GM19025 (cell line): Measurements from ENCODE around the gene TAAR1.
"Not testable (repeated sequence)": the region's sequence is repeated elsewhere in the genome, so short reads cannot be mapped to it uniquely, and the experiment has no call there.

Experiments used
- ATAC-seq: cut with Tn5 transposase; IDR thresholded peaks from one replicate; pipeline ENCODE4 v1.9.1; 2021; ENCODE audit warnings: mild to moderate bottlenecking, low read depth, moderate library complexity; ENCODE audit not compliant: unreplicated experiment

TAAR1 gene

DNA sequence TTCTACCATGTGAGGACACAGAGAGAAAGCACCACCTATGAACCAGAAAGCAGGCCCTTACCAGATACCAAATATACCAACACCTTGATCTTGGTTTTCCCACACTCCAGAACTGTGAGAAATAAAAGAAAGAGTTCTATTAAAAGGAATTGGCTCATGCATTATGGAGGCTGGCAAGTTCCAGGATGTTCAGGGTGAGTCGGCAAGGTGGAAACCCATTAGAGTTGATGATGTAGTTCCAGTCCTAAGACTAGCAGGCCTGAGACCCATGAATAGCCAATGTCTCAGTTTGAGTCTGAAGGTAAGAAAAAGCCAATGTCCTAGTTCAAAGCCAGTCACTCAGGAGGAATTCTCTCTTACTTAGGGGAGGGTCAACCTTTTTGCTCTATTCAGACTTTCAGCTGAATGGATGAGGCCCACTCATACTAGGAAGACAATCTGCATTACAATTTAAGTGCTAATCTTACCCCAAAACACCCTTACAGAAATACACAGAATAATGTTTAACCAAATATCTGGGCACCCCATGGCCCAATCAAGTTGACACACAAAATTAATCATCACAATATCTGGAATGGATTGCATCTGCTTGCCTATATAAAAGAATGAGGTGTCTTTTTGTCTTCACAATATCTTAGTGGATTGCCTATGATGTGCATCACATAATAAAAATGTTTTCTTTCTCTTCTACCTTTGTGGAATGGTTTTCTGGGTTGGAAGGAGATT, 5.5 kb upstream of the TAAR1 start:
- no peak for ATAC-seq

DNA sequence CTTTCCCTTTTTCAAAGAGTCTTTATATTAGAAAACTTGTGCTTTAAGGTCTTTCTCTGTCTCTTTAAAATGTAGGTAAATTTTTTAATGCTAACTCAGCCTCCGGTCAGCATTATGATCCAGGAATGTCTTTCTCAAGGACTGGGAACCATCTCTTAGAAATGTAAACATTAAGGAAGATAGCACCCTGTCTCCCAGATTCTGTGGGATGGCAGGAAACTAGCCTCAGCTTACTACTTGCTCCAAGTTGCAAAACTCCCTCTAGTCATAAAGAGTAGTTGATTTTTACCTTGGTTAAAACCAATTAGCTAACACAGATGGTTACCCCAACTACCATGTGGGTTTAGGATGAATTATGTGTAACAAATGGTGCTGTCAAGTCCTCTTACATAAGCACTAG, 4.7 kb upstream of the TAAR1 start:
- no peak for ATAC-seq

DNA sequence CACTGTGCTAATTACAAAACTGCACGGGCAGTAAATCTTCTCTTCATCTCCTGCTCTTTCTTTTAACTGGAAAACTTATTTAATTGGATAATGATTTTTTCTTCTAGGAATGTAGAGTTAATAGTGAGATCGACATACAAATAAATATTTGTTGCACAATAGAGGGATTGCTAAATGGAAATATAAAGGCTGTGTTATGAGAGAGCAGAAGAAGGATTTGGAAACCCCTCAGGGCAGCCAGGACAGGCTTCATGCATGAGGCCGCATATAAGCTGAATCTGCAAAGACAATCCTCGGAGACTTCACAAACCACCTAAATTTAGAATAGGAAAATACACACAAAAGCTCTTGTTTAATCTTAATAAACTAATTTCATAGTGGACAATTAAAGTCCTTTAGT, 2.9 kb upstream of the TAAR1 start:
- ATAC-seq, result no peak

DNA sequence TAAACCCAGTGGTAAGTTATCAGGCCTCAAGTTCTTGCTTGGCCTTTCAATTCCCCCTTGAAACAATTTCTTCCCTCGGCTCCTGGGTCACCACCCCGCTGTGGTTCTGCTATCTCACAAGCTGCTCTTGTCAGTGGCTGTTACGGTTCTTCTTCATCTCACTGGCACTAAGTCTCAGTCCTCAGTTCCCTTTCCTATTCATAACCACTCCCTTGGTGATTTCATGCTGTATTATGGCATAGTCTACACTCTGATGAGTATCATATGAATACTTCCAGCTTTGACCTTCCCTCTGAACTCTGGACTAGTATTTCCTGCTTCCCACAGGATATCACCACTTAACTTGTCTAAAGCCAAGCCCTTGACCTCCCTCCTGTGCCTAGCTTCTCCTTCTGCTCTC, 7.9 kb downstream of the TAAR1 start:
- ATAC-seq, result no peak

DNA sequence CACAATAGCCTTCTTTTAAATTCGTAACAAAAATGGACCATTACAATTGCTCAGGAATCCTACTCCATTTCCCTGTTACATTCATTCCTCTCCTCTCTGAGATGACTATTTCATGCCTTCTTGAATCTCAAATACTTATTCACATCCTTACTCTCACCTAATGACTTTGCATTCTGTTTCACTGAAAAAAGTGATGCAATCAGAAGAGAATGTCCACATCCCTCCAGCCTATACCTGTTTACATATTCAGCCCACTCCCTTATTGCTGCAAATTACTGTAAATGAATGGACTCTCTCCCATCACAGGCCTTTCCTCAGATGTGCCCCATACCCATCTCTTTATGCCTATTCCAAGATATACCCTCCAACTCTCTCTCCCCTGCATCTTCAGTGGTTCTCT, 8.6 kb downstream of the TAAR1 start:
- ATAC-seq, result no peak

DNA sequence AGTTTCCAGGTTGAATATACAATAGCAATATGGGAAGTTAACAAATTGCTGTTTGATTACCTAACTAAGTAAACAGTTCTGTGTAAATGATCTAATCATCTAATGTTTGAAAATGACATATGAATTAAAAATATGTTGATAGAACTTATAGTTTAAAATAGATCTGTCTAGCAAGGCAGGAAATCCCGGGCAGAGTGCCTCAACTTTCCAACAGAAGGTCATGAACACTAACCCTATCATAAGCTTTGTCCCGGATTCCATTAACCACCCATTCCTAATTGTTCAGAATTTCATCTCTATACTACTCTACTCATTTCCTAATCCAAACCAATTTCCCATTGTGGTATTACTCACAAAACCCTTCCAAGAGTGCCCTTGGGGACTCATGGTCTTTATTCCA, 10.2 kb downstream of the TAAR1 start:
- ATAC-seq, result no peak

DNA sequence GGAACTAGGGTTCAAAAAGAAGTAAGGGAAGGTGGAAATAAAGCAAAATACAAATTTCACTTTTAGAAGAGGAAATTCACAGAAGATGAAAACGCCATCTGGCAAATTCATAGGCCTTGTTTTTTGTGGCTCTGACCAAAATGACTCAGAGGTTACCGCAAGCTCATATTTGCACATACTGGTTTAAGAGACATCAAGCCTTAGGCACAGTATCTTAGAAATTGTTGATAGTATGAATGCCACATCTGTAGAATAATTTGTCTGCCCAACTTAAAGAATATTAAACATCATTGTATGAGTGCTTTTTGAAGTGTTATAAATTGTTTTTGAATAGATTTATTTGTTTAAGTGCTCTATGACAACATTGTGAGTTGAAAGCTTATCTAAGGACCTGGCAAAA, 10.6 kb downstream of the TAAR1 start:
- peak; percentile 70 for ATAC-seq

DNA sequence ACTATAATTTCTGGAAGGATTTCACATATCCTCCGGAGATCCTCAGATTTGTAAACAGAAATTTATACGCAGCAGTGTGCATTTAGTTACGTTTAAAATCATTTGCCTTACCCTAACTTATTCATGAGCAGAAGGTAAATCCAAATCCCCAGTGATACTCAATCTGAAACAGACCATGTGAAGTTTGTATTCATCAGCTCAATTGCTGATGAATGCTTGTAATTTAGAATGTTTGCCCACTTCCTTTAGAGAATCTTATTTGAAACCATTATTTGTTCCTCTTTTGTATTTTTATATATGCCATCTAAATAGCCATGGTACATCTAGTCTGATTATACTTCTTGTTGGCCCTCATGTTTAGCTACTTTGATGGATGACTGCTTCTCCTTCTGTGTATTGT, 15.4 kb downstream of the TAAR1 start:
- no peak for ATAC-seq

DNA sequence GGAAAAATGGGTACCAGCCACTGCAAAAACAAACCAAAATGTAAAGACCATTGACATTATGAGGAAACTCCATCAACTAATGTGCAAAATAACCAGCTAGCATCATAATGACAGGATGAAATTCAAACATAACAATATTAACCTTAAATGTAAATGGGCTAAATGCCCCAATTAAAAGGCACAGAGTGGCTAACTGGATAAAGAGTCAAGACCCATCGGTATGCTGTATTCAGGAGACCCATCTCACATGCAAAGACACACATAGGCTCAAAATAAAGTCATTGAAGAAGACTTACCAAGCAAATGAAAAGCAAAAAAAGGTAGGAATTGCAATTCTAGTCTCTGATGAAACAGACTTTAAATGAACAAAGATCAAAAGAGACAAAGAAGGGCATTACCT, 21.8 kb downstream of the TAAR1 start:
- ATAC-seq, result not testable (repeated sequence)

DNA sequence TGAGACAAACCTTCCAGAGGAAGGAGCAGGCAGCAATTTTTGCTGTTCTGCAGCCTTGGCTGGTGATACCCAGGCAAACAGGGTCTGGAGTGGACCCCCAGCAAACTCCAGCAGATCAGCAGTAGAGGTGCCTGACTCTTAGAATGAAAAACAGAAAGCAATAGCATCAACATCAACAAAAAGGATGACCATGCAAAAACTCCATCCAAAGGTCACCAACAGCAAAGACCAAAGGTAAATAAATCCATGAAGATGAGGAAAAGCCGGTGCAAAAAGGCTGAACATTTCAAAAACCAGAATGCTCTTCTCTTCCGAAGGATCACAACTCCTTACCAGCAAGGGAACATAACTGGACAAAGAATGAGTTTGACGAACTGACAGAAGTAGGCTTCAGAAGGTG, 23.1 kb downstream of the TAAR1 start:
- ATAC-seq, result not testable (repeated sequence)

DNA sequence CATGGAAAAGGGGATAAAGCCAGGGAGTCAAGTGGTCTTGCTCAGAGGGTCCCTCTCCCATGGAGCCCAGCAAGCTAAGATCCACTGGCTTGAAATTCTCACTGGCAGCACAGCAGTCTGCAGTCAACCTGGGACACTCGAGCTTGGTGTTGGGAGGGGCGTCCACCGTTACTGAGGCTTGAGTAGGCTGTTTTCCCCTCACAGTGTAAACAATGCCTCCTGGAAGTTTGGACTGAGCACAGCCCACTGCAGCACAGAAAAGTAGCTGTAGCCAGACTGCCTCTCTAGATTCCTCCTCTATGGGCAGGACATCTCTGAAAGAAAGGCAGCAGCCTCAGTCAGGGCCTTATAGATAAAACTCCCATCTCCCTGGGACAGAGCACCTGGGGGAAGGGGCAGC, 23.7 kb downstream of the TAAR1 start:
- not testable (repeated sequence) for ATAC-seq

DNA sequence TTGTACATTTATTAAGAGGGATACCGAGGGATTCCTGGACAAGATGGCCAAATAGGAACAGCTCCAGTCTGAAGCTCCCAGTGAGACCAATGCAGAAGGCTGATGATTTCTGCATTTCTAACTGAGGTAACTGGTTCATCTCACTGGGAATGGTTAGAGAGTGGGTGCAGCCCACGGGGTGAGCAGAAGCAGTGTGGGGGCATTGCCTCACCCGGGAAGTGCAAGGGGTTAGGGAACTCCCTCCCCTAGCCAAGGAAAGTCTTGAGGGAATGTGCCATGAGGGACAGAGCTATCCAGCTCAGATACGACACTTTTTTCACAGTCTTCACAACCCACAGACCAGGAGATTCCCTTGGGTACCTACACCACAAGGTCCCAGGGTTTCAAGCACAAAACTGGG, 24.2 kb downstream of the TAAR1 start:
- ATAC-seq, result no peak

DNA sequence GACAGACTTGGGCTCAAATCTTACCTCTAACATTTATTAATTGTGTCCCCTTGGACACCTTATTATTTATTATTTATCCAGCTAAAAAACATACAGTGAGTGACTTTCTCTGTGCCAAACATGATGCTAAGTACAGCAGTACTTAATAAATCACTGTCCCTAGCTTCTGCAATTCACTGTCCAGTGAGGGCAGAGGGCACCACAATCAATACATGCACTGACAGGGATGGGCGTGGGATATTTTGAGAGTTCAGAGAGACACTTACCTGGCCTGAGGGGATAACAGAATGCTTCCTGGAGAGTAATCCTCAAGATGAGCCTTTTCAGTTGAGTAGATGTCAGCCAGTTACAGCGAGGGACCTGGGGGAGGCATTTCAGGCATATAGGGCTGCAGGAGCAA, 25.6 kb downstream of the TAAR1 start:
- ATAC-seq, result no peak

DNA sequence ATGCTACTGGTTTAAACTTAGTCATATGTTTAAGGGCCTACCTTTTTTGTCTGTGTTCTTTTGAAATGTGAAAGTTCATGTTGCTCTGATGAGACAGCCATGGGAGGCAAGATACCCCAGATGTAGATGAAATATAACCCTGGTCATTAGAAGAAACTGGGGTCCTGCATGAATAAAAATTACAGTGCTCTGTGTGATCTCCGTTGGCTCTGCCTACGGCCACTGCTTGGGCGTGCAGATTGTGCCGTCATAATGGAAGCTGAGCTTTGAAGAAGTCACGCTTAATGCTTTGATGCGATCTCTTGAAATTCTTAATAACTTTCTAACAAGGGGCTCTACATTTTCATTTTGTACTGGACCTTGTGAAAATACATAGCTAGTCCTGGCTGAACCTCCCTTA, 34.8 kb downstream of the TAAR1 start, which contains the start of gene TAAR2:
TSS of gene TAAR2 (minus strand) at position 101 of the 400 bp plus-strand sequence. CDS start at position 101, 0 bp downstream.
- no peak for ATAC-seq

DNA sequence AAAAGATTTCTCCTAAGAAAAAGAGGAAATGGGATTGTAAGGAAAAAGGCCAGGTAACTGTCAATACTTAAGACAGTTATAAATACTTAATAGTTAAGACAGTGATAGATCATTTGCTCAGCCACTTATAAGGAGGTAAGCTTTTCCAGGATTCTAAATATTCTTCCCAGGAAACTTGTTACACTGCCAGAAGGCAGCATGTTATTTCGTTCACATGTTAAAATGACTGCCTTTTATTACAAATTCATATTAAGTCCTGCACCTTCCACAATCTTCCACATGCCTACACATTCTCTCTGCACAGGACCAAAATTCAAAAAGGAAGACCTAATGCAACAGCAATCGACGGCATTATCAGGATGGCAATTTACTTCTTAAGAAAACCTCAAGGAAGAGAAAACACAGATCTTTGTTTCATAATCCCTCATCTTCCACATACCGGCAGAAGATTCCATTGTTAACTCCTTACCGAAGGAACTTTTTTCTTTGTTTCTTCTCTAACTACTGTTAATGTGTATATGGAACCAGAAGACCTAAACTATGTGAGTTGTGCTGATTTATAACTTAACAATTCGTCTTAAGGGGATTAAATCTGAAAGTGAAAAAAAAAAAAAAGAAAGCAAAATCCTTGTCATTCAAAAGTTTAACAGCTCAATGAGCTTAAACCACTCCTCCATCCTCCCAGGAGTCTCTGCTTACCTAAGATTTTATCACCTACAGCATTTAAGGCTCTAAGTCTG, 35.7 kb downstream of the TAAR1 start:
- no peak for ATAC-seq

DNA sequence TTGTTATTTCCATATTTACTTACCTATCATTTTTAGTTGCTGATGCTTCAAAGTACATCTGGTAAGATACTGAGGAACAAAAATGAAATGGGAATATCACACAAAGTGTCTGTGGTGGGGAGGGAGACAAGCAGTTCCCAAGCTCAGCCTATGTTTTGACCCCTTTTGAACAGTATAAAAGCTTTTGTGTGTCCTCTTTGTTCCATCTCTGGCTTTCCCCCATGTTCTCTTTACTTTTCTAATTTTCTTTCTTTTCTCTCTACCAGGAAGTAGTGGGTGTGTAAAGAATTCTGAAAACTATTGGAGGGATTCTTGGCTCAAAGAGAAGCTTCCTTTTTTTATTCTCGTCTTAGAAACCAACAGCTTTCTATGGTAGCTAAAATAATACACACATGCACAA, 42.3 kb downstream of the TAAR1 start:
- no peak for ATAC-seq

DNA sequence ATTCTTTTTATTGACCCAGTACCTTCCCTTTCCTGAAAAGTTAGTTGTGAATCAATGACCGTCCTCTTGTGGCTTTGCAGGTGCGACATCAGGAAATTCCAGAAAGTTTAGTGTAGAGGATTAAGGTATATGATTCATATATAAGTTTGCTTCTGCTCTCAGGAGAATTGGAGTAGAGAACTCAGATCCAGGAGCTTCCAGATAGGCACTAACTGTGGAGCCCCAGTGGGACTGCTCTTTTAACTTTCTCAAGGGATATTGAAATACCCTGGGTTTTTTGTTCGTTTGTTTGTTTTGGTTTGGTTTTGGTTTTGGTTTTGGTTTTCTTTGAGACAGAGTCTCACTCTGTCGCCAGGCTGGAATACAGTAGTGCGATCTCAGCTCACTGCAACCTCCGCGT, 44.4 kb downstream of the TAAR1 start:
- ATAC-seq, result no peak

DNA sequence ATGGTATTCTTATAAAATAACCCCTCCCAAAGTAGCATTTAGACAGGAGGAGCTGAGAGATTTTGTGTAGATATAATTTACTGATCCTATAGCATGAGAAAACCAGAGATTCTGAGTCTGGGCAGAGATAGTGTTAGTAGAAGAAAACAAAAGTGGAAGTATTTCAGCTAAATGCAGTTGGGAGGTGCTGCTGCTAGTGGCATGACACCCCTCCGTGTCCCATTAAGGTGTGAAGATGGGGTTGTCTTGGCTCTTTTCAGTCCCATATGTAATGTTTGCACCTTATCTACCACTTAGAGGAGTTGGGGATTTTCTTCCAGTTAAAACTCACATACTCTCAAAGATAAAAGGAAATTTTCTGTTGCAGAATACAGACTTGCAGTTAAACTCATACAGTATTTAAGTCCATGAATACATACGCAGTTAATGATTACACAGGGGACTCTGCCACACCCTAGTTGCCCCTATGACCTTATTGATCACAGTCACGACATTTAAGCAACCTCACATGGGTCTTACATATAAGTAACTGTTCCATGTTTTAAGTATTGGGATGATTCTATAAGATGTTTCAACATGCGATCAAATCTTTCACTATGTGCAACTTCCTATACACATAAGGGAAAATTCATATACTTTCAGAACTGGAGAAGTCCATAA, 46.4 kb downstream of the TAAR1 start:
- ATAC-seq, result no peak

DNA sequence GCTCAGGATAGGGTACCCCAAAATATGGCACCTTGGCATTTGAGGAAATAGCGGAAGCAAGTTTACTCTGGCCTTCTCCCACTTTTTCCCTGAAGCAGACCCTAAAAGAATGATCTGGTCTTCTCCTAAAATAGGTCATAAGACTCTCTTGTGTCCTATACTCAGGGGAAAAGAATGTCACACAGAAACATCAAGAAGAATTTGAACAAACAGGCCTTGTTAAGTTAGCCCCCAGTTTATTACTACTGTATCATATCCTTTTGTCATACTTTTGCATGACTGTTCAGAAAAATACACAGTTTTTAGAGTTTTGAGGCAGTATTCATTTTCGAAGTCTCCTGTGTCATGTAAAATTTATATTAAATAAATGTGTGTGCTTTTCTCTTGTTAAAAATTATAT, 47.4 kb downstream of the TAAR1 start:
- no peak for ATAC-seq

DNA sequence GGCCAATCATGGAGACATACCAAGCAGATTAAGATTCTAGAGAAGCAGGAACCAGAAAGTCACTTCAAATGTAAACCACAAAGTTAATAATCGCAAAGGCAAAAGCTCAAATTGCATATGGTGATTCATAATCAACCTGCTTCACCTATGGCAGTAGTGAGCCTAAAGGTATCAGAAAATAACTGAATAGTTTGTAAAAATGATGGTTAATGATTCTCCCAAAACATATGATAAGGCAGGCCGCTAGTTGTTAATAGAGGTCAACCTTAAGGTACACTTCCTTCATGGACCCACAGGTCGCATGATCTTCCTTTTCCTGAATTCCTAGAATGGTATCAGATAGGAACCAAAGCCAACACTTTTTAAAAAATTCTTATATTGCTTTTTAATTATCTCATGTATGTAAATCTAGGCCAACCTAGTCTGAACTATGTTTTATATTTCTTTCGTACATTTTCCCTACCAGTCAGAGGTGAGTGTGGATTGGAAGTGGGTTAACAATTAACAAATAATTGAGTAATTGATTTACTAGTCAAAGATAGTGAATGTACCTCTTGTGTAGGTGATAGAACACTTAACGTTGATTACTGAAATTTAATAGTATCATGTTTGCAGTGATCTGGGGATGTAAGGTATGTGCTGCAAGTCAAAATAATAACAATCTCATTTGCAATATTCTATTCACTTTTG, 51.3 kb downstream of the TAAR1 start:
- ATAC-seq, result no peak

DNA sequence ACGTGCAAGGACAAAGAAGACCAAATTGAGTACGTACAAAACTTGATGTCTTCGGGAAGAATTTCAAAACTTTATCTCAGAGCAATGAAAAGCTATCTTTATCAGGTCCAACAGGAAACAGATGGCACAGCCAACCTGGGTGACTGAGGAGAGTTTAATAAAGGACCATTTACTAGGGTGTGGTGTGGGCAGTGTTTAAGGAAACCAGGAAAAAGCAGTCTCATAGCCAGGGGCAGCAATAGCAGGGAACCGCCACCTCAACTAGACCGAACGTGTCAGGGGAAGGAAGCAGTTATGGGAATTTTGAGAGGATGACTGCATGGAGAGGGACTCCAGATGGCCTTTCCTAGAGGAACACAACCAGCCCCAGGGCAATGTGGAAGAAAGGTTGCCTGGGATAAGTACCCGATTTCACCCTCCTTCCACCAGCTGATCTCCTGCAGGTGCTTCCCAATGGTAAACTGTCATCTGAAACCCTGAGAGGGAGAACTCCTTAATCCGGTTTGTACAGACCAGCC, 54.3 kb downstream of the TAAR1 start:
- ATAC-seq, result no peak
